OCI-LY1 (cell line): ENCODE data around the gene SLC25A21.

Source experiments
- CTCF ChIP-seq: fragments of 200-600 bp; sonication (generic), shearing (Covaris generic); IDR thresholded peaks from 2 replicates; pipeline ENCODE4 v1.5.1; 2017; ENCODE audit warnings: mild to moderate bottlenecking, antibody characterized with exemption, low read length, moderate library complexity, mixed read lengths
- EZH2 ChIP-seq: fragments of 200-600 bp; sonication (generic), shearing (Covaris generic); IDR thresholded peaks from 2 replicates; pipeline ENCODE4 v1.8.0; 2017; ENCODE audit warnings: borderline replicate concordance, mixed run types, mild to moderate bottlenecking, antibody characterized with exemption, low read length, moderate library complexity, mixed read lengths

- TF ChIP-seq CTCF (no peak), EZH2 (no peak)
Observed at GRCh38 chr14:36676236-36676635, 496.2 kb downstream of the SLC25A21 start.
